Panc1 (cell line): Measurements from ENCODE around the gene ACTL6A.

Source experiments
- CTCF ChIP-seq: fragments of 450-650 bp; IDR thresholded peaks from 2 replicates; pipeline ENCODE4 v1.5.1; 2017; ENCODE audit warnings: mild to moderate bottlenecking
- REST ChIP-seq, 2 experiments: IDR thresholded peaks; 2 replicates each; pipeline ENCODE4 v1.6.1; 2011 to 2012; ENCODE audit warnings: low read depth in 2 of 2, control low read depth in 1 of 2, low read length in 1 of 2, mild to moderate bottlenecking in 1 of 2, moderate library complexity in 1 of 2; ENCODE audit not compliant: insufficient read depth in 1 of 2
- SIN3A ChIP-seq: IDR thresholded peaks from 2 replicates; pipeline ENCODE4 v1.6.1; 2012; ENCODE audit warnings: low read depth, mild to moderate bottlenecking, low read length, moderate library complexity, borderline replicate concordance; ENCODE audit not compliant: insufficient read depth
- TCF7L2 ChIP-seq: IDR thresholded peaks from 2 replicates; pipeline ENCODE4 v1.6.1; 2011; ENCODE audit warnings: mild to moderate bottlenecking, low read depth, low read length, inconsistent platforms

GRCh38 chr3:179624451-179624850 is 61.7 kb downstream of the ACTL6A start:
- no peak for TF ChIP-seq CTCF
- no peak for TF ChIP-seq REST (IDR thresholded peaks at IDR 0.05; ENCODE audit: insufficient read depth in 1 of 2, low read depth in 2 of 2, low read length in 1 of 2)
- no peak for TF ChIP-seq SIN3A
- TF ChIP-seq TCF7L2: no peak
